GM20431 (cell line): Measurements from ENCODE around the gene CCDC144A.
"Not testable (repeated sequence)": the region's sequence is repeated elsewhere in the genome, so short reads cannot be mapped to it uniquely, and the experiment has no call there.

Experiments
- in situ Hi-C: fragments of 300-500 bp; cut with MseI, MboI; formaldehyde crosslinking; loops from one replicate; pipeline ENCODE4 v1.15.0; 2020; ENCODE audit warnings: low sequenced_read_pairs; ENCODE audit not compliant: unreplicated experiment

The CCDC144A gene

GRCh38 chr17:16750515-16750914 is 60.5 kb downstream of the CCDC144A start:
- in situ Hi-C loops = not testable (repeated sequence)

DNA sequence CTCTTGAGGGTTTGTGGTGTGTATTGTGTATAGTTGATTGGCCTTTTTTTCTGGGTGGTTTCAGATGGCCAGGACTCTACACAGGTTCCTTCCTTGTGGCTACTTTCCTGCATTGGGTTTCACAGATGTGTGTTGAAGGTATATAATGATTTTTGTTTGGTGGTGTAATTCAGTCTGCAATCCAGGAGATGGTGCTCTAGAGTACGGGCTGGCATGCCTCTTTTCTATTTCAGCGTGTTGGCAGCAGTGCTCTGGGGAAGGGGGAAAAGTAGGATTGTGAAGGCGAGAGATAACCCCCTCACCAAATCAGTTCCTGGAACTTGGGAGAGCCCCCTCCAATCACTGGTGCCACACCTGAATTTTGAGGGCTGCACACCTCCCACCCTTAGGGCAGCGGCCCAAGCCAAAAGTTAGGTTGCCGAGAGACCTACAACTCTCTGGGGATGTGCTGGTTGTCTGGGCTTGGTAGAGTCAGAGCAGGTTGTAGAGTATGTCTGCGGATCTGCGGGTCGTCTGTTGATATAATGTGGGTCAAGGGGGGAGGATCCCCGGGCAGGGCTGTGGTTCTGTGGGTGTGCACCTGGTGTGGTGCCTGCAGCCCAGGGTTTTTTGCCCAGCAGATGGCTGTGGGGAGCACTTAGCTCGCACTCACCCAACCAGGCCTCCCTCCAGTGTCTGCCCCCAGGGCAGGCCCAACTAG is 61.3 kb downstream of the CCDC144A start:
- in situ Hi-C loops = not testable (repeated sequence)

- in situ Hi-C loops = not testable (repeated sequence)
Observed at GRCh38 chr17:16751924-16752287, 61.9 kb downstream of the CCDC144A start.

DNA sequence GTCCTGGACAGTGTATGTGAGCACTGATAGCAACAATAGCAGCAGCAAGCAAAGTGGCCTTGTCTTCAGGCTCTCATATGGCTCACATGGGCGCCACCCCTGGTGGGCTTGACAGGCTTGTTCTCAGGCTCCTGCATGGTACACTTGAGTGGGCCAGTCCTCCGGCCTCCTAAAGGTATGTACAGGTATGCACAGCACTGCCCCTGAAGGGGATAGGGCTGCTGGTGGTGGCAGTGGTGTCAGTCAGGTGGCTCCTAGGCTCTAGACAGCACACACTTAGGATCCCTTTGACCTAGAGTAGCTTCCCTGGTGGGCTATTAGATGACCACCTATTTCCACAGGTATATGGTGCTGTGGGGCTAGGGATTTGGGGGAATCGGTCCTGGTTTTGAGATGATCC is 67.5 kb downstream of the CCDC144A start:
- in situ Hi-C loops = not testable (repeated sequence)

DNA sequence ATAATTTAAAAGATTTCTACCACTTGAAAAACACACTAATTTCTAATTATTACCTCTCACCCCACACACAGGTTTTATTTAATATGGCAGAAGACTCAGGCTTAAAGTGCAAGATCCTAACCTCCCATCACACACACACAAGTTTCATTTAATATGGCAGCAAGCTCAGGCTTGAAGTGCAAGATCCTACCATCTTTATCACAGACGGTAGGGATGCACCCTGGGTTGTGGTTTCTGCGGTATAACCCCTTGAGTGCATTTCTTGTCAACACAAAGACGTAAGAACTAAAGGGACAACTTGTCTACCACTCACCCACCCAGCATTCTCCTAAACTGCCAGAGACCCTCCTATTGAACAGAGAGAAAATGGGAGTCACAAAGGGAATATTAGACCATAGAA is 68.1 kb downstream of the CCDC144A start:
- in situ Hi-C loops = not testable (repeated sequence)

DNA sequence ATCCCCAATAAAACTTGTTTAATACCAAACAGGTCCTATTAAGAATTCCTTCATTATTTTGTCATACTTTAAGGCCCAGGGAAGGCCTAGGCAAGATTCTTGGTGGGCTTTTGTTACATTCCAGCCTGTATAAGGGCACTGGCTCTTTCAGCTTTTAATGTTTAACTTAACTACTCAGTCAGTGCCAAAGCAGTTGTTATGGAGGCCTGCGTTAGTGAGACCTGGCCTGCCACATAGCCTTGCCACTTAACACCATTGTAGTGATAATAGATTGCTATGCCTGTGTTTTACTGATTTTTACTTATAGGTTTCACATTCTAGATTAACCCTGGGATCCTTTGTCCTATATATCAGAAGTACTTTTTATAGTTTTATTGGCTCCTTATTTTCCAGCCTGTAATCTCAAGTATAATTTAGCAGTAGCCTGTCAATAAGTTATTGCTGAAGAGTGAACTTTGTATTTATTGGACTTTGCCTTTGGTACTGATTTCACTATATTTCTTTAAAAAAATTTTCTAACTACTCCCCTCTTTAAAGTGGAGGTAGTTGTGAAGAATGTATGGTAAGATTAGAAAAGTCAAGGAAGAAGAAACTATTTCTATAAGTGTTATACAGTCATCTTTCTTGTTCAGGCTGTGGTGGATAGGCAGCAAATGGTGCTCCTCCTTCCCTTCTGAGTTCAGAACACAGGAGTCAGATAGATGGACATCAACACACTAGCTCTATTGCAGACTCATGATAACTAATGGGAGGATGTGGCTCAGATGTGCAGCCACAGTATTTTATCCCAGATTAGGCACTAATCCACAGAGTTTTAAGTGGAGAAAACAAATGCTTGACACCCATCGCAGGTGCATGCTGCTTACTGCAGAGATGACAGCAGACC is 78.5 kb downstream of the CCDC144A start:
- in situ Hi-C loops = not testable (repeated sequence)

- in situ Hi-C loops = not testable (repeated sequence)
Observed at GRCh38 chr17:16772394-16773145, 82.5 kb downstream of the CCDC144A start.

DNA sequence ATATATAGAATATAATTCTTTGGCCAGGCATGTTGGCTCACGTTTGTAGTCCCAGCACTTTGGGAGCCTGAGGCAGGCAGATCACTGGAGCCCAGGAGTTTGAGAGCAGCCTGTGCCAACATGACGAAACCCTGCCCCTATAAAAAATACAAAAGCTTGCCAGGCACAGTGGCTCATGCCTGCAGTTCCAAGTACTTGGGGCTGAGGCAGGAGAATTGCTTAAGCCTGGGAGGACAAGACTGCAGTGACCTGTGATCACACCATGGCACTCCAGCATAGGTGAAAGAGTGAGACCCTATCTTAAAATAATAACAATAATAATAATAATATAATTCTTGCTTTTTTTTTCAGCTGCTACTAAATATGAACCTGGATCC is 83.1 kb downstream of the CCDC144A start:
- in situ Hi-C loops = not testable (repeated sequence)

- in situ Hi-C loops = not testable (repeated sequence)
Observed at GRCh38 chr17:16787851-16788250, 97.8 kb downstream of the CCDC144A start.

DNA sequence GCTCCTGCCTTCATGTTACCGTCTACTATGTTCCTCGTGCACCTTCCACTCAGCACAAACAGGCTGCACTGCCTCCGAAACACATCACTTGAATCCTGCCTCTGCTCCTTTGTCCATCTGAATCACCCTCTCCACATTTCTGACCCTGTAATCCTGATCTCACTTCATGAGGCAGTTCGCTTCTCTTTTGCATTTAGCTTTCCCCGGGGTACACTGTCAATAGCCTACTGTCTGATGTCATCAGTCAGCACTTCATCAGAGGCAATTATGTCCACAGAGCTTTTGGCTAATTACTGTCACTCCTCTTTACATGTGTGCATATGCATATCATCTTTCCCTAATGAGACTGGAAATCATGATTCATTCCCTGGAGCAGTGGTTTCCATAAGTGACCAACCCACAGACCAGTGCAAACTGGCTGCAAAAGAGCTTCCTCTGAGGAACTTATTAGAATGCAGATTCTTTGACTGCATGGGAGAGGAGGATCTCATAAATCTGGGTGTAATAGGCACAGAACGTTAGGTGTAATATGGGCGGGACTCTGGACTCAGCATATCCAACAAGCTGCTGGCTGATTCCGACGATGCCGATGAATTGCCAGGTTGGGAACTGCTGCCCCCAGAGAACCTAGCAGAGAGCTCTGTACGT is 99.0 kb downstream of the CCDC144A start:
- in situ Hi-C loops = not testable (repeated sequence)

- in situ Hi-C loops = not testable (repeated sequence)
Observed at GRCh38 chr17:16789622-16790021, 99.6 kb downstream of the CCDC144A start.

DNA sequence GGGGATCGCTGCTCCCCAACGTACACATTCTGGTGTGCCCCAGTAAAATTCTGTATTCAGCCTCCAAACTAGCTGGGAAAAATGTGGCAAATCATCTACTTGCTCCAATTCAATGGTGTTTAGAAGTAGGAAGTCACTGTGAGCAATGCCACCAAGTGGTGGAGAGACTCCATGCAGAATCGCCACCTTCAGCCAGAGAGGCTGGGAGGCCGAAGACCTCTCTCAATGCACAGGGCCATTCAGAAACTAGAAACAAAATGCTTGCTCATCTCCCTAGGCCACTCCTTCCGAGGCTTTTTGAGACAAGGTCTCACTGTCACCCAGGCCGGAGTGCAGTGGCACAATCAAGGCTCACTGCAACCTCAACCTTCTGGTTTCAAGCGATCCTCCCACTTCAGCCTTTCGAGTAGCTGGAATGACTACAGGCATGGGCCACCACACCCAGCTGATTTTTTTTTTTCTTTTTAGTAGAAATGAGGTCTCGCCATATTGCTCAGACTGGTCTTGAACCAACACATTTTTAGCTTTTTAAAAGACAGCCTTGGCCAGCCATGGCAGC is 100.4 kb downstream of the CCDC144A start:
- in situ Hi-C loops = not testable (repeated sequence)

DNA sequence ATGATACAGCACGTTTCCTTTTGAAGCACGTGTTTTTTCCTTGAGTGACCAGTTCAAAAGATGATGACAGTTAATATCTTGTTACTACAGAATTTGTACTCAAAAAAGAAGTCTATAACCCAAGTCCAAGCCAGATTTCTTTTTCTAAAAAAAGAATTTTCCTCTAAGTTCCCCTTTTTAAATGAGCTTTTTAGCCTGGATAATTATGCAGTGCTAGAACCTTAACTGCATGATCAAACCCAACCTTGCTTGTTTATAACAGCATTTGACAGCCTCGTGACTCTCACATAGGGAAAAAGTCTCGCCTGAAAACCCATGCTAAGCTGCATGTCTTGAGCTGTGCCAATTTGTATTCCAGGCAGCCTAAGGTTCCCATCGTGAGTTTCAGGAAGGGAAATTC is 104.2 kb downstream of the CCDC144A start:
- in situ Hi-C loops = not testable (repeated sequence)

DNA sequence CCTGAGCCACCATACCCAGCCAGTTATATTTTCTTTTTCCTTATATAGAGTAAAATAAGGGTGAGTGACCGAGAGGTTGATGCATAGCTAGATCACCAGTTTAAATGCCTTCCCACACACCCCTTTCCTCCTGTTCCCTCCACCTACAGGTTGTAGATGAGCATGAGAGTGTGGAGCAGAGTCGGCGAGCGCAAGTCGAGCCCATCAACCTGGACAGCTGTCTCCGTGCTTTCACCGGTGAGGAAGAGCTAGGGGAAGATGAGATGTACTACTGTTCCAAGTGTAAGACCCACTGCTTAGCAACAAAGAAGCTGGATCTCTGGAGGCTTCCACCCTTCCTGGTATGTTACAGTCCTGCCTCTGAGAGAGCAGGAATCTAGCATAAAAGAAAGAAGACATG is 105.9 kb downstream of the CCDC144A start:
- in situ Hi-C loops = not testable (repeated sequence)

GRCh38 chr17:16804851-16805250 is 114.8 kb downstream of the CCDC144A start:
- in situ Hi-C loops = not testable (repeated sequence)

DNA sequence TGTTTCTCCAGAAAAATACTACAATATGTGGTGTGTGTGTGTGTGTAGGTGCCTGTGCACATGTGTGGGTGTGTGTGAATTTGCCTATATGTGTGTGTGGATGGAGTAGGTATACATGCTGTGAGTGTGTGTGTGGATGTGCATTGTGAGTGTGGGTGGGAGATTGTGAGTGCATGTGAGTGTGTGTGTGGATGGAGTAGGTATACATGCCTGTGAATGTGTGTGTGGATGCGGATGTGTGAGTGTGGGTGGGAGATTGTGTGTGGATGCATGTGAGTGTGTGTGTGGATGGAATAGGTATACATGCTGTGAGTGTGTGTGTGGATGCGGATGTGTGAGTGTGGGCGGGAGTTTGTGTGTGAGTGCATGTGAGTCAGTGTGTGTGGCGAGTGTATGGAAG is 116.6 kb downstream of the CCDC144A start:
- in situ Hi-C loops = not testable (repeated sequence)

DNA sequence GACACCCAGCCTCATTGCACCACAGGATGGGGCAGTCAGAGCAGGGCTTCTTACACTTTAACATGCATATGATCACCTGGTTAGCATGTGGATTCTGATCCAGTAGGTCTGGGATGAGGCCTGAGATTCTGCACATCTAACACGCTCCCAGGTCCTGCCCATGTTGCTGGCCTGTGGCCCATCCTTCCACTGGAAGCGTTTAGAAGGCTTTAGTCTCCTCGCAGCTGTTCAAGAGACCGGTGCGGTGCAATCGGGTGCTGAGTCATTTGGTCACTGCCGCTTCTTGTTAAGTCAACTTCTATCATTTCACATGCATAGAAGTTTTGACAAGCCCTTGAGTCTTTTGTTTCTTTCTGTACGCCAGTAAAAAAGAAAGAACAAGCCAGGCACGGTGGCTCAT is 117.6 kb downstream of the CCDC144A start:
- in situ Hi-C loops = not testable (repeated sequence)

DNA sequence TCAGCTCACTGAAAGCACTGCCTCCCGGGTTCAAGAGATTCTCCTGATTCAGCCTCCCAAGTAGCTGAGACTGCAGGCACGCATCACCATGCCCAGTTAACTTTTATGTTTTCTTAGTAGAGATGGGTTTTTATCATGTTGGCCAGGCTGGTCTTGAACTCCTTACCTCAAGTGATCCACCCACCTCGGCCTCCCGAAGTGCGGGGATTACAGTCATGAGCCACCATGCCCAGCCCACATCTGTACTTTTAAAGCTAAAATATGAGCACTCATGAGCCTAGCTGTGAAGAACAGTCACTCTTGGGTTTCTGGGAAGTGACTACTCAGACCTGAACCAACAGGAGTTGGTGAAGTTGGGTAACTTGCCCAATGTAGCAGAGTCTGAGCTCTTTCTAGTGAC is 120.2 kb downstream of the CCDC144A start:
- in situ Hi-C loops = not testable (repeated sequence)

GRCh38 chr17:16812126-16812525 is 122.1 kb downstream of the CCDC144A start:
- in situ Hi-C loops = not testable (repeated sequence)

DNA sequence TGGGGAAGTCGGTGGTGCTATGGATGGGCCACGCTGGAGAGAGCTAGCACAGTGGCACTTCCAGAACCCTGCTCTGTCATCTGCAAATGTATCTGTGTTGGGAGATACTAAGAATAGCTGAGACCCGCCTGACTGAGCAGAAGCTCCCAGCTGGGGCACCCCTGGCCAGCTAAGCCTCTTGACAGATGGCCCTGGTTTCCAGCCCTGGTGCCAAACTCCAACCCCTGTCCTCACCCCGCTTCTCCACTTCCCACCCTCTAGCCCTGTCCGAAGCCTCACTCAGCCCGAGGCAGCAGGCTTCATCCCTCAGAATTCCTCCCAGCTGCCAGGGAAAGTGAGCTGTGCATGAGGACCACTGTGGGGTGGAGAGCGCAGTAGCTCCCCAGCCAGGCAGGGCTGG is 124.4 kb downstream of the CCDC144A start:
- in situ Hi-C loops = no loop called here
